ENCODE data around the gene FXYD3. TPM values are rescaled to one million over a fixed set of nuclear protein-coding genes. Genes with fewer than 3 reads are reported as not detected.

The FXYD3 gene
- total RNA-seq, 4 donors from 2014 or later, result 0.26 to 13.4 TPM; not detected in 2

DNA sequence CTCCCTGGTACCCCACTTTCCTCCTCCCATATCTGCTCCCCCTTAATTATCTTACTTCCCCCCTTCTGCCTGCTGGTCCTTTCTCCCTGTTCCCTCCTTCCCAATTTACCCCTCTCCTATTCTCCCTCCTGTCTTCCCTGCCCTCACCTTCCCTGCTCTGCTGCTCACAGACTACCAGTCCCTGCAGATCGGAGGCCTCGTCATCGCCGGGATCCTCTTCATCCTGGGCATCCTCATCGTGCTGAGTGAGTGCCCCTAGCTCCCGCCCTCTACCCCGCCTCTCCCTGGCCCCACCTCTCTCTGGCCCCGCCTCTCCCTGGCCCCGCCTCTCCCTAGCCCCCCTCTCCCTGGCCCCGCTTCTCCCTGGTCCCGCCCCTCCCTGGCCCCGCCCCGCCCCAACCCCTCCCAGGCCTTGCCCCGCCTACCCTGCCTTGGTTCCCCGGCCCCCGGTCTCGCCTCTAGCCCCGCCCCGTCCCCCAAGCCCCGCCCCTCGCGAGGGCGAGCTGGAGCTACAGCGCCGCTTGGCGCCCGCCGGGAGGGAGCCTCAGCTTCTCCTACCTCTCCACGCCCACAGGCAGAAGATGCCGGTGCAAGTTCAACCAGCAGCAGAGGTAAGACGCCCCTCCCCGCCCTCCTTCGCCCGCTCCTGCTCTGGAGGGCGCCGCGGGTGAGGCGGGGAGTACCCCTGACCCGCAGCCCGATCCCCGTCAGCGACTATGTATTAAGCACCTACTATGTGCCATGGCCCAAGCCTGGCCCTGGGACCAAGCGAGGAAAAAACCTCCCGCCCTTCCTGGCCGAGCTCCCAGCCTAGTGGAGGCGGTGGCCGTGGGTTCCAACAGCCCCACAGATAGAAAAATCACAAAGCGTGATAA lies 25.6 kb downstream of the FXYD3 start:
- TF ChIP-seq, protein P1, sequence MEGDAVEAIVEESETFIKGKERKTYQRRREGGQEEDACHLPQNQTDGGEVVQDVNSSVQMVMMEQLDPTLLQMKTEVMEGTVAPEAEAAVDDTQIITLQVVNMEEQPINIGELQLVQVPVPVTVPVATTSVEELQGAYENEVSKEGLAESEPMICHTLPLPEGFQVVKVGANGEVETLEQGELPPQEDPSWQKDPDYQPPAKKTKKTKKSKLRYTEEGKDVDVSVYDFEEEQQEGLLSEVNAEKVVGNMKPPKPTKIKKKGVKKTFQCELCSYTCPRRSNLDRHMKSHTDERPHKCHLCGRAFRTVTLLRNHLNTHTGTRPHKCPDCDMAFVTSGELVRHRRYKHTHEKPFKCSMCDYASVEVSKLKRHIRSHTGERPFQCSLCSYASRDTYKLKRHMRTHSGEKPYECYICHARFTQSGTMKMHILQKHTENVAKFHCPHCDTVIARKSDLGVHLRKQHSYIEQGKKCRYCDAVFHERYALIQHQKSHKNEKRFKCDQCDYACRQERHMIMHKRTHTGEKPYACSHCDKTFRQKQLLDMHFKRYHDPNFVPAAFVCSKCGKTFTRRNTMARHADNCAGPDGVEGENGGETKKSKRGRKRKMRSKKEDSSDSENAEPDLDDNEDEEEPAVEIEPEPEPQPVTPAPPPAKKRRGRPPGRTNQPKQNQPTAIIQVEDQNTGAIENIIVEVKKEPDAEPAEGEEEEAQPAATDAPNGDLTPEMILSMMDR (IDR thresholded peaks at IDR 0.05 in 4 of 5, conservative IDR thresholded peaks at IDR 0.05 in 1 of 5), result peak; percentile 7 to 76 (median 54)
- TF ChIP-seq POLR2A (IDR thresholded peaks at IDR 0.05), result peak; percentile 88 to 94
- H3K27ac ChIP-seq, result peak overlapping the region; percentile 99 to 100 (median 99)
- ATAC-seq (peak; percentile 44 to 51), DNase-seq (peak; percentile 92 to 94)
- in situ Hi-C loops (cut with MboI; ENCODE audit: low sequenced_read_pairs in 4 of 4), result loop anchor here in 1 of 4 donors (10.0 kb wide), 1 partner anchor 134 kb away; no protein-coding TSS in a partner anchor
- H3K9me3 ChIP-seq, result no peaks in the 10 kb centered on the region
- intact Hi-C loops (cut with DNase I; ENCODE audit: low total_unique reads), result loop anchor here (1.0 to 10.0 kb wide), 5 partner anchors 27 to 604 kb away; partner anchors contain the start of genes IGFLR1, LIN37, PSENEN and U2AF1L4
- H3K4me1 ChIP-seq, result peaks cover 32 to 38% of the 10 kb centered on the region in 2 donors
- H3K27me3 ChIP-seq, result no peaks in the 10 kb centered on the region
- H3K4me3 ChIP-seq, result peak overlapping the region; percentile 43 to 73 (median 64)
- no peaks in the 10 kb centered on the region for H3K36me3 ChIP-seq

DNA sequence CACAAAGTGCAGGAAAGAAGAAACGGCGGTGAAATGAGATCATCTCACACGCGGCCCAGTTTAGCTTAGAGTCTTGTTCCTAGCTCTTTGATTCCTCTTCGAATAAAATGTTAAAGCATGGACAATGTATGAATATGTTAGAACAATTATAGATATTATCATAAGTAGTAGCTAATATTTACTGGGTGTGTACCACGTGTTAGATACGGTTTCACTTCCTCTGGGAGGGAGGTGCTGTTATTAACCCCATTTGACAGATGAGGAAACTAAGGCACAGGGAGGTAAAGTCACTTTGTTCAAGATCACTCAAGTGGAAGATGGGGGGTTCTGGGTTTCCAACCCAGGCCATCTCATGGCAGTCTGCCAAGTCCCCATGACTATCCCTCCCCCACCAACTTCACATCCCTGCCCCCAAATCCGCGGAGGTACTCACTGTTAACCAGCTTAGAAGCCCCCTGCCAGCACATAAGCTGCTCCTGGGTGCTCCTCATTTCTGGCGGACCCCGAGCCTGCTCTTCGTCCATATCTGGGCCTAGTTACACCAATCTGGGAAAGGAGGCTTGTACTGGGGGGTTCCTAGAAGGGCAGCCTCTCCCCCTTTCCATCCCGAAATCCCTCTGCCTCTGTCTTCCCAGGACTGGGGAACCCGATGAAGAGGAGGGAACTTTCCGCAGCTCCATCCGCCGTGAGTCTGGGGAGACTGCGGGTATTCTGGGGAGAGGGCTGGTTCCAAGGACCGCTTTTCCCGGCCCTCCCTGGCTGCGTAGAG lies 26.4 kb downstream of the FXYD3 start:
- Histone ChIP-seq H3K4me1 (peaks cover 30 to 37% of the 10 kb centered on the region in 2 donors), H3K9me3 (no peaks in the 10 kb centered on the region), H3K4me3 (peak overlapping the region in 1 of 4 donors; percentile 28), H3K36me3 (no peaks in the 10 kb centered on the region), H3K27me3 (no peaks in the 10 kb centered on the region), H3K27ac (peak overlapping the region; percentile 32 to 62 (median 42))
- DNase-seq (no peak), ATAC-seq (no peak)
- intact Hi-C loops (cut with DNase I; ENCODE audit: low total_unique reads), result loop anchor here (1.0 to 10.0 kb wide), 5 partner anchors 28 to 603 kb away; partner anchors contain the start of genes IGFLR1, LIN37, PSENEN and U2AF1L4
- in situ Hi-C loops (cut with MboI; ENCODE audit: low sequenced_read_pairs in 4 of 4), result loop anchor here in 1 of 4 donors (10.0 kb wide), 1 partner anchor 133 kb away; no protein-coding TSS in a partner anchor
- no peak for TF ChIP-seq POLR2A (IDR thresholded peaks at IDR 0.05)
- TF ChIP-seq, protein P1 (IDR thresholded peaks at IDR 0.05 in 4 of 5, conservative IDR thresholded peaks at IDR 0.05 in 1 of 5), result no peak

DNA sequence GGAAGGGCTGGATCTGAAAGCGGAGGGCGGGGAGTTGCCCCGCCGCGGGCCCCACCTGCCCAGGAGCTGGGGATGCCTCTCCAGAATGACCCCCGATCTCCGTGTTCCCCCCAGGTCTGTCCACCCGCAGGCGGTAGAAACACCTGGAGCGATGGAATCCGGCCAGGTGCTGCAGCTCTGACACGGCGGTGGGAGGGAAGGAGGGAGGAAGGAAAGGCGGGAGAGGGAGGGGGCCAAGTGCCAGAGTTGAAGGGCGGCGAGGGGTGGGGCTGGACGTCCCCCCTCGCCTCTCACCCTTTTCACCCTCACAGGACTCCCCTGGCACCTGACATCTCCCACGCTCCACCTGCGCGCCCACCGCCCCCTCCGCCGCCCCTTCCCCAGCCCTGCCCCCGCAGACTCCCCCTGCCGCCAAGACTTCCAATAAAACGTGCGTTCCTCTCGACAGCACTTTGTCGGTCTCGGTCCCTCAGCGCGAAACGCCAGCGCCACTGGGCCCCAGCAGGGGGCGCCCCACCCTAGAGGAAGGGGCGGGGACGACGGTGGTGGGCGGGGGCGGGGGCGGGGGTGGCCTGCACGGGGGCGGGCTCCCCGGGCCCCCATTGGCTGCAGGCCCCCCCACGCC lies 27.1 kb downstream of the FXYD3 start:
- TF ChIP-seq, protein P1 (IDR thresholded peaks at IDR 0.05 in 4 of 5, conservative IDR thresholded peaks at IDR 0.05 in 1 of 5), result peak in 2 of 5 experiments; percentile 48 to 53
- no peak for TF ChIP-seq POLR2A (IDR thresholded peaks at IDR 0.05)
- intact Hi-C loops (cut with DNase I; ENCODE audit: low total_unique reads) (loop anchor here (5.0 to 10.0 kb wide), 2 partner anchors 170 to 602 kb away; partner anchors contain the start of genes IGFLR1, LIN37, PSENEN and U2AF1L4), in situ Hi-C loops (cut with MboI; ENCODE audit: low sequenced_read_pairs in 4 of 4) (loop anchor here in 1 of 4 donors (10.0 kb wide), 1 partner anchor 132 kb away; no protein-coding TSS in a partner anchor)
- ATAC-seq, result no peak
- H3K27me3 ChIP-seq, result no peaks in the 10 kb centered on the region
- H3K4me1 ChIP-seq, result peaks cover 25 to 32% of the 10 kb centered on the region in 2 donors
- peak overlapping the region in 2 of 4 donors; percentile 32 to 62 for H3K27ac ChIP-seq
- H3K36me3 ChIP-seq, result no peaks in the 10 kb centered on the region
- no peak overlapping the region for H3K4me3 ChIP-seq
- DNase-seq, result no peak
- H3K9me3 ChIP-seq, result no peaks in the 10 kb centered on the region

DNA sequence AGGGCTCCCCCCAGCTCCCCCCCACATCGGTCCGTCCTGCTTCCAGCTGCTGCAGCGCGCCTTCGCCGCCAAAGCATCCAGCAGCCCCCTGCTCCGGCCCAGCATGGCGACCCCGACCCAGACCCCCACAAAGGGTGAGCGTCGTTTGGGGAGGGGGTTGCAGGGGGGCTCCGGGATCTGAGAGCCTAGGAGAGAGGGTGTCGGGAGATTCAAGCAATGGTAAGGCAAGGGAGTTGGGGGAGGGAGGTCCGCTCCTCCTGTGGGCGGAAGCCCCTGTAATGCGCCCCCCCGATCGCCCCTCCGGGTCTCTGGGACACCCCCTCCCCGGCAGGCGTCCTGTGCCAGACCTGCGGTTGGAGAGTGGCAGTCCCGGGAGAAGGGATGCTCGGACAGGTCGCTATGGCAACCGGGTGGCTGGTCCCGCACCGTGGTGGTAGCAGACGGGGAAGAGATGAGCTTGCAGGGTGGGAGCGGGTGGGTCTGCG lies 27.6 kb downstream of the FXYD3 start, which contains the start of gene FXYD7:
Gene FXYD7, plus strand, starts transcription at position 25 of the 485 bp plus-strand sequence. Its CDS starts 79 bp downstream, at position 104.
- ATAC-seq, result no peak

More for the DNA sequence above, 27.6 kb downstream of the FXYD3 start, which contains the start of gene FXYD7:
- in situ Hi-C loops (cut with MboI; ENCODE audit: low sequenced_read_pairs in 4 of 4), result loop anchor here in 1 of 4 donors (10.0 kb wide), 1 partner anchor 132 kb away; no protein-coding TSS in a partner anchor
- Histone ChIP-seq H3K36me3 (no peaks in the 10 kb centered on the region), H3K9me3 (no peaks in the 10 kb centered on the region), H3K27me3 (no peaks in the 10 kb centered on the region), H3K4me1 (peaks cover 21 to 26% of the 10 kb centered on the region in 2 donors), H3K27ac (peak within 1 kb of the TSS in 2 of 4 donors; percentile 32 to 62), H3K4me3 (no peak within 1 kb of the TSS)
- intact Hi-C loops (cut with DNase I; ENCODE audit: low total_unique reads), result loop anchor here (5.0 to 10.0 kb wide), 2 partner anchors 171 to 602 kb away; partner anchors contain the start of genes IGFLR1, LIN37, PSENEN and U2AF1L4
- DNase-seq, result no peak
- TF ChIP-seq, protein P1 (IDR thresholded peaks at IDR 0.05 in 4 of 5, conservative IDR thresholded peaks at IDR 0.05 in 1 of 5), result no peak
- no peak for TF ChIP-seq POLR2A (IDR thresholded peaks at IDR 0.05)

Data from gastrocnemius medialis (tissue), 4 donors.